Activated CD4-positive, alpha-beta T cell treated with anti-CD3 and anti-CD28 coated beads, Interleukin-2, amount 10 ng/mL, durations not matched to agents 24 days and 14 days (primary cell): Measurements from ENCODE around the gene CD68. TPM values are rescaled to one million over a fixed set of nuclear protein-coding genes. Genes with fewer than 3 reads are reported as not detected.
A peak's percentile ranks its signal among the peaks of the same experiment; 100 is the strongest.

ENCODE experiments used
- DNase-seq: peaks from one replicate; pipeline ENCODE4 v3.0.0; 2022
- H3K27ac Mint-ChIP-seq: one replicate; pipeline ENCODE4 v1.8.0; 2022; ENCODE audit warnings: mild to moderate bottlenecking, mixed read lengths
- H3K27me3 Mint-ChIP-seq: one replicate; pipeline ENCODE4 v1.8.0; 2022; ENCODE audit warnings: mixed read lengths
- H3K36me3 Mint-ChIP-seq: one replicate; pipeline ENCODE4 v1.8.0; 2022; ENCODE audit warnings: low read depth, mild to moderate bottlenecking, mixed read lengths
- H3K4me1 Mint-ChIP-seq: one replicate; pipeline ENCODE4 v1.8.0; 2021; ENCODE audit warnings: mixed read lengths
- H3K4me3 Mint-ChIP-seq: one replicate; pipeline ENCODE4 v1.8.0; 2022; ENCODE audit warnings: mild to moderate bottlenecking, moderate library complexity, mixed read lengths
- H3K9me3 Mint-ChIP-seq: one replicate; pipeline ENCODE4 v1.8.0; 2021; ENCODE audit warnings: mixed read lengths
- intact Hi-C: fragments of 100-400 bp; cut with micrococcal nuclease; formaldehyde crosslinking; loops from one replicate; pipeline ENCODE4 v1.15.1; 2023
- total RNA-seq: library from RNA; stranded (reverse); gene quantifications from 2 replicates; pipeline ENCODE4 v1.2.3, GENCODE V29; 2022

CD68 gene
- total RNA-seq, 1 donor from 2014 or later: 3.5 TPM

GRCh38 chr17:7579834-7580603 is 581 bp downstream of the CD68 start:
- H3K36me3 Mint-ChIP-seq: peaks cover 75% of the 10 kb centered on the region
- H3K27me3 Mint-ChIP-seq: no peaks in the 10 kb centered on the region
- intact Hi-C loops: loop anchor here (2.0 to 10.0 kb wide), 2 partner anchors 255 to 271 kb away; partner anchors contain the start of gene KDM6B
- H3K4me1 Mint-ChIP-seq: peaks cover 70% of the 10 kb centered on the region
- DNase-seq: peak; percentile 75
- peak overlapping the region; percentile 87 for H3K27ac Mint-ChIP-seq
- H3K4me3 Mint-ChIP-seq: peak overlapping the region; percentile 59
- no peaks in the 10 kb centered on the region for H3K9me3 Mint-ChIP-seq

- DNase-seq: peak; percentile 62
- peaks cover 70% of the 10 kb centered on the region for H3K36me3 Mint-ChIP-seq
- no peaks in the 10 kb centered on the region for H3K27me3 Mint-ChIP-seq
- H3K27ac Mint-ChIP-seq: peak overlapping the region; percentile 79
- H3K4me3 Mint-ChIP-seq: peak overlapping the region; percentile 27
- intact Hi-C loops: no loop called here
- H3K9me3 Mint-ChIP-seq: no peaks in the 10 kb centered on the region
- H3K4me1 Mint-ChIP-seq: peaks cover 68% of the 10 kb centered on the region
Measured at GRCh38 chr17:7580604-7581575, 1.5 kb downstream of the CD68 start.

GRCh38 chr17:7582396-7583252 is 3.2 kb downstream of the CD68 start:
- Mint-ChIP-seq H3K27ac (peak overlapping the region; percentile 99), H3K4me3 (peak overlapping the region; percentile 89), H3K9me3 (no peaks in the 10 kb centered on the region), H3K27me3 (no peaks in the 10 kb centered on the region), H3K4me1 (peaks cover 51% of the 10 kb centered on the region), H3K36me3 (peaks cover 60% of the 10 kb centered on the region)
- peak; percentile 63 for DNase-seq
- intact Hi-C loops: loop anchor here (1.0 kb wide), 2 partner anchors 10 to 33 kb away; no protein-coding TSS in a partner anchor

GRCh38 chr17:7583253-7584109 is 4.0 kb downstream of the CD68 start, which contains the start of gene MPDU1:
TSS of gene MPDU1 (plus strand) at chr17:7583852. CDS start at chr17:7583863, 11 bp downstream.
- intact Hi-C loops: loop anchor here (1.0 kb wide), 2 partner anchors 11 to 32 kb away; no protein-coding TSS in a partner anchor
- Mint-ChIP-seq H3K9me3 (no peaks in the 10 kb centered on the region), H3K4me3 (peak within 1 kb of the TSS; percentile 89), H3K4me1 (peaks cover 46% of the 10 kb centered on the region), H3K27ac (peak within 1 kb of the TSS; percentile 99), H3K27me3 (no peaks in the 10 kb centered on the region), H3K36me3 (peaks cover 58% of the 10 kb centered on the region)
- peak; percentile 99 for DNase-seq

- peaks cover 20% of the 10 kb centered on the region for H3K4me1 Mint-ChIP-seq
- H3K9me3 Mint-ChIP-seq: no peaks in the 10 kb centered on the region
- no peak overlapping the region for H3K4me3 Mint-ChIP-seq
- peaks cover 49% of the 10 kb centered on the region for H3K36me3 Mint-ChIP-seq
- peak overlapping the region; percentile 67 for H3K27ac Mint-ChIP-seq
- intact Hi-C loops: no loop called here
- peak; percentile 57 for DNase-seq
- H3K27me3 Mint-ChIP-seq: no peaks in the 10 kb centered on the region
Measured at GRCh38 chr17:7586673-7587419, 7.4 kb downstream of the CD68 start.

- peak; percentile 56 for DNase-seq
- Mint-ChIP-seq H3K27me3 (no peaks in the 10 kb centered on the region), H3K36me3 (peaks cover 53% of the 10 kb centered on the region), H3K9me3 (no peaks in the 10 kb centered on the region), H3K4me3 (no peak overlapping the region), H3K4me1 (peaks cover 15% of the 10 kb centered on the region), H3K27ac (peak overlapping the region; percentile 67)
- intact Hi-C loops: no loop called here
Measured at GRCh38 chr17:7587420-7588151, 8.1 kb downstream of the CD68 start.

- no peaks in the 10 kb centered on the region for H3K27me3 Mint-ChIP-seq
- peak; percentile 56 for DNase-seq
- H3K27ac Mint-ChIP-seq: no peak overlapping the region
- H3K4me3 Mint-ChIP-seq: no peak overlapping the region
- H3K9me3 Mint-ChIP-seq: no peaks in the 10 kb centered on the region
- peaks cover 56% of the 10 kb centered on the region for H3K36me3 Mint-ChIP-seq
- peaks cover 9% of the 10 kb centered on the region for H3K4me1 Mint-ChIP-seq
- intact Hi-C loops: loop anchor here (1.0 kb wide), 1 partner anchor 74 kb away; no protein-coding TSS in a partner anchor
Measured at GRCh38 chr17:7588553-7589203, 9.2 kb downstream of the CD68 start.

- peaks cover 9% of the 10 kb centered on the region for H3K4me1 Mint-ChIP-seq
- no peaks in the 10 kb centered on the region for H3K9me3 Mint-ChIP-seq
- H3K36me3 Mint-ChIP-seq: peaks cover 59% of the 10 kb centered on the region
- H3K27ac Mint-ChIP-seq: no peak overlapping the region
- DNase-seq: peak; percentile 90
- intact Hi-C loops: loop anchor here (1.0 kb wide), 1 partner anchor 75 kb away; no protein-coding TSS in a partner anchor
- H3K27me3 Mint-ChIP-seq: no peaks in the 10 kb centered on the region
- H3K4me3 Mint-ChIP-seq: no peak overlapping the region
Measured at GRCh38 chr17:7589204-7589868, 9.9 kb downstream of the CD68 start.

GRCh38 chr17:7589891-7590691 is 10.7 kb downstream of the CD68 start, which contains the start of gene SOX15:
TSS of gene SOX15 (minus strand) at chr17:7590094. CDS start at chr17:7589676, 418 bp downstream.
- no peak within 1 kb of the TSS for H3K4me3 Mint-ChIP-seq
- no peaks in the 10 kb centered on the region for H3K27me3 Mint-ChIP-seq
- intact Hi-C loops: loop anchor here (1.0 kb wide), 1 partner anchor 76 kb away; no protein-coding TSS in a partner anchor
- DNase-seq: peak; percentile 59
- peaks cover 6% of the 10 kb centered on the region for H3K4me1 Mint-ChIP-seq
- no peaks in the 10 kb centered on the region for H3K9me3 Mint-ChIP-seq
- H3K36me3 Mint-ChIP-seq: peaks cover 59% of the 10 kb centered on the region
- H3K27ac Mint-ChIP-seq: no peak within 1 kb of the TSS

GRCh38 chr17:7590743-7591142 is 11.3 kb downstream of the CD68 start:
- no peak overlapping the region for H3K27ac Mint-ChIP-seq
- no peaks in the 10 kb centered on the region for H3K27me3 Mint-ChIP-seq
- no peak overlapping the region for H3K4me3 Mint-ChIP-seq
- intact Hi-C loops: no loop called here
- peaks cover 64% of the 10 kb centered on the region for H3K36me3 Mint-ChIP-seq
- DNase-seq: peak; percentile 57
- peaks cover 4% of the 10 kb centered on the region for H3K4me1 Mint-ChIP-seq
- H3K9me3 Mint-ChIP-seq: no peaks in the 10 kb centered on the region
